Measurements from ENCODE around the gene PTPRG.

GRCh38 chr3:61560517-61561373 lies 626 bp upstream of the PTPRG start:
- TF ChIP-seq SIN3A (IDR thresholded peaks at IDR 0.05; ENCODE audit: borderline replicate concordance, insufficient read depth, low read length) (no peak; the same call in 1 of the 2 replicates), POLR2AphosphoS5 (IDR thresholded peaks at IDR 0.05; ENCODE audit: low read depth, low read length) (0 out of 2 replicates have a peak, but pooled peaks have one; percentile 7), REST (IDR thresholded peaks at IDR 0.05; ENCODE audit: insufficient read depth in 1 of 2, low read depth in 2 of 2, low read length in 2 of 2) (0 out of 4 replicates have a peak, but pooled peaks of 1 of the 2 experiments have one; percentile 8), TAF1 (IDR thresholded peaks at IDR 0.05; ENCODE audit: borderline replicate concordance, insufficient read depth, low read length) (no peak), FOXP2 (optimal IDR thresholded peaks at IDR 0.05; ENCODE audit: borderline replicate concordance, extremely low read depth, extremely low read length, insufficient read depth) (no peak)

Data from PFSK-1 (cell line).